ENCODE results near the gene SCML2. TPM values are rescaled to one million over a fixed set of nuclear protein-coding genes. Genes with fewer than 3 reads are reported as not detected.

Gene SCML2
- total and polyA plus RNA-seq, 2 of the 13 experiments (the other 11 are each of a cell fraction or from before 2014, with no cell fraction given) = 5.1 to 7.6 TPM

DNA sequence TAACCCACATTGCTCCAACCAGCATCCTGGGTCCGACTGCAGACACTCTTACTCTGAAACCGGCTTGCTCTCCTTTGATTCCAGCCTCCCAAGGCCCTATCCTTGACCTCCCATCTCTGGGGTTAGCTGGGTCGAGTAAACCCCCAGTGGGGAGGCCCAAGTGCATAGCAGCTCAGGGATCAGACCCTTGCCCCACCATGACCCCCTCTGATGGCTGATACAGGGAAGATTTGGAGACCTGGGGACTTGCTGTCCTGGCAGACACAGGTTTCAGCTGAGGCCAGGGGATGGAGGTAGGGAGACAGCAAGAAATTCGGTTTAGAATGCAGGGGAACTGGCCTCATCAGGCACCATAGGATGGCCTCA, 47.3 kb upstream of the SCML2 start (continued):
- TF ChIP-seq, protein P1, sequence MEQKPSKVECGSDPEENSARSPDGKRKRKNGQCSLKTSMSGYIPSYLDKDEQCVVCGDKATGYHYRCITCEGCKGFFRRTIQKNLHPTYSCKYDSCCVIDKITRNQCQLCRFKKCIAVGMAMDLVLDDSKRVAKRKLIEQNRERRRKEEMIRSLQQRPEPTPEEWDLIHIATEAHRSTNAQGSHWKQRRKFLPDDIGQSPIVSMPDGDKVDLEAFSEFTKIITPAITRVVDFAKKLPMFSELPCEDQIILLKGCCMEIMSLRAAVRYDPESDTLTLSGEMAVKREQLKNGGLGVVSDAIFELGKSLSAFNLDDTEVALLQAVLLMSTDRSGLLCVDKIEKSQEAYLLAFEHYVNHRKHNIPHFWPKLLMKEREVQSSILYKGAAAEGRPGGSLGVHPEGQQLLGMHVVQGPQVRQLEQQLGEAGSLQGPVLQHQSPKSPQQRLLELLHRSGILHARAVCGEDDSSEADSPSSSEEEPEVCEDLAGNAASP (CRISPR knock-in tag; IDR thresholded peaks at IDR 0.05; ENCODE audit: borderline replicate concordance) = peak; percentile 56; the same call in 1 of the 2 replicates
- TF ChIP-seq ARNT2 (CRISPR knock-in tag; IDR thresholded peaks at IDR 0.05; ENCODE audit: low read depth) (no peak), NR2F6 (IDR thresholded peaks at IDR 0.05) (peak; percentile 87), NR2F6 (CRISPR knock-in tag; IDR thresholded peaks at IDR 0.05) (no peak), BHLHE40 (IDR thresholded peaks at IDR 0.05; ENCODE audit: low read length) (no peak), MTF2 (CRISPR knock-in tag; IDR thresholded peaks at IDR 0.05; ENCODE audit: borderline replicate concordance) (no peak), RBAK (CRISPR knock-in tag; IDR thresholded peaks at IDR 0.05) (no peak), ZKSCAN8 (CRISPR knock-in tag; IDR thresholded peaks at IDR 0.05; ENCODE audit: borderline replicate concordance) (no peak), ARNTL (CRISPR knock-in tag; IDR thresholded peaks at IDR 0.05) (no peak), ZNF747 (CRISPR knock-in tag; IDR thresholded peaks at IDR 0.05; ENCODE audit: borderline replicate concordance) (no peak), ZBTB7B (CRISPR knock-in tag; IDR thresholded peaks at IDR 0.05) (0 out of 2 replicates have a peak, but pooled peaks have one; percentile 42), ZBTB7A (CRISPR knock-in tag; IDR thresholded peaks at IDR 0.05) (peak; percentile 44; the same call in 1 of the 2 replicates), RBM39 (IDR thresholded peaks at IDR 0.05; ENCODE audit: low read depth, low read length, poor library complexity, severe bottlenecking) (no peak), HNF4A (CRISPR knock-in tag; IDR thresholded peaks at IDR 0.05) (peak; percentile 26), RFX5 (IDR thresholded peaks at IDR 0.05; ENCODE audit: low read depth, low read length) (no peak), GATA4 (IDR thresholded peaks at IDR 0.05; ENCODE audit: borderline replicate concordance, low read depth) (peak; percentile 17; the same call in 1 of the 2 replicates)
- TF ChIP-seq, protein P2, sequence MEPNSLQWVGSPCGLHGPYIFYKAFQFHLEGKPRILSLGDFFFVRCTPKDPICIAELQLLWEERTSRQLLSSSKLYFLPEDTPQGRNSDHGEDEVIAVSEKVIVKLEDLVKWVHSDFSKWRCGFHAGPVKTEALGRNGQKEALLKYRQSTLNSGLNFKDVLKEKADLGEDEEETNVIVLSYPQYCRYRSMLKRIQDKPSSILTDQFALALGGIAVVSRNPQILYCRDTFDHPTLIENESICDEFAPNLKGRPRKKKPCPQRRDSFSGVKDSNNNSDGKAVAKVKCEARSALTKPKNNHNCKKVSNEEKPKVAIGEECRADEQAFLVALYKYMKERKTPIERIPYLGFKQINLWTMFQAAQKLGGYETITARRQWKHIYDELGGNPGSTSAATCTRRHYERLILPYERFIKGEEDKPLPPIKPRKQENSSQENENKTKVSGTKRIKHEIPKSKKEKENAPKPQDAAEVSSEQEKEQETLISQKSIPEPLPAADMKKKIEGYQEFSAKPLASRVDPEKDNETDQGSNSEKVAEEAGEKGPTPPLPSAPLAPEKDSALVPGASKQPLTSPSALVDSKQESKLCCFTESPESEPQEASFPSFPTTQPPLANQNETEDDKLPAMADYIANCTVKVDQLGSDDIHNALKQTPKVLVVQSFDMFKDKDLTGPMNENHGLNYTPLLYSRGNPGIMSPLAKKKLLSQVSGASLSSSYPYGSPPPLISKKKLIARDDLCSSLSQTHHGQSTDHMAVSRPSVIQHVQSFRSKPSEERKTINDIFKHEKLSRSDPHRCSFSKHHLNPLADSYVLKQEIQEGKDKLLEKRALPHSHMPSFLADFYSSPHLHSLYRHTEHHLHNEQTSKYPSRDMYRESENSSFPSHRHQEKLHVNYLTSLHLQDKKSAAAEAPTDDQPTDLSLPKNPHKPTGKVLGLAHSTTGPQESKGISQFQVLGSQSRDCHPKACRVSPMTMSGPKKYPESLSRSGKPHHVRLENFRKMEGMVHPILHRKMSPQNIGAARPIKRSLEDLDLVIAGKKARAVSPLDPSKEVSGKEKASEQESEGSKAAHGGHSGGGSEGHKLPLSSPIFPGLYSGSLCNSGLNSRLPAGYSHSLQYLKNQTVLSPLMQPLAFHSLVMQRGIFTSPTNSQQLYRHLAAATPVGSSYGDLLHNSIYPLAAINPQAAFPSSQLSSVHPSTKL (CRISPR knock-in tag; IDR thresholded peaks at IDR 0.05) = 0 out of 2 replicates have a peak, but pooled peaks have one; percentile 1
- TF ChIP-seq, protein P3, sequence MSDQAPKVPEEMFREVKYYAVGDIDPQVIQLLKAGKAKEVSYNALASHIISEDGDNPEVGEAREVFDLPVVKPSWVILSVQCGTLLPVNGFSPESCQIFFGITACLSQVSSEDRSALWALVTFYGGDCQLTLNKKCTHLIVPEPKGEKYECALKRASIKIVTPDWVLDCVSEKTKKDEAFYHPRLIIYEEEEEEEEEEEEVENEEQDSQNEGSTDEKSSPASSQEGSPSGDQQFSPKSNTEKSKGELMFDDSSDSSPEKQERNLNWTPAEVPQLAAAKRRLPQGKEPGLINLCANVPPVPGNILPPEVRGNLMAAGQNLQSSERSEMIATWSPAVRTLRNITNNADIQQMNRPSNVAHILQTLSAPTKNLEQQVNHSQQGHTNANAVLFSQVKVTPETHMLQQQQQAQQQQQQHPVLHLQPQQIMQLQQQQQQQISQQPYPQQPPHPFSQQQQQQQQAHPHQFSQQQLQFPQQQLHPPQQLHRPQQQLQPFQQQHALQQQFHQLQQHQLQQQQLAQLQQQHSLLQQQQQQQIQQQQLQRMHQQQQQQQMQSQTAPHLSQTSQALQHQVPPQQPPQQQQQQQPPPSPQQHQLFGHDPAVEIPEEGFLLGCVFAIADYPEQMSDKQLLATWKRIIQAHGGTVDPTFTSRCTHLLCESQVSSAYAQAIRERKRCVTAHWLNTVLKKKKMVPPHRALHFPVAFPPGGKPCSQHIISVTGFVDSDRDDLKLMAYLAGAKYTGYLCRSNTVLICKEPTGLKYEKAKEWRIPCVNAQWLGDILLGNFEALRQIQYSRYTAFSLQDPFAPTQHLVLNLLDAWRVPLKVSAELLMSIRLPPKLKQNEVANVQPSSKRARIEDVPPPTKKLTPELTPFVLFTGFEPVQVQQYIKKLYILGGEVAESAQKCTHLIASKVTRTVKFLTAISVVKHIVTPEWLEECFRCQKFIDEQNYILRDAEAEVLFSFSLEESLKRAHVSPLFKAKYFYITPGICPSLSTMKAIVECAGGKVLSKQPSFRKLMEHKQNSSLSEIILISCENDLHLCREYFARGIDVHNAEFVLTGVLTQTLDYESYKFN (CRISPR knock-in tag; conservative IDR thresholded peaks at IDR 0.05) = peak; percentile 72
- TF ChIP-seq, protein P4, sequence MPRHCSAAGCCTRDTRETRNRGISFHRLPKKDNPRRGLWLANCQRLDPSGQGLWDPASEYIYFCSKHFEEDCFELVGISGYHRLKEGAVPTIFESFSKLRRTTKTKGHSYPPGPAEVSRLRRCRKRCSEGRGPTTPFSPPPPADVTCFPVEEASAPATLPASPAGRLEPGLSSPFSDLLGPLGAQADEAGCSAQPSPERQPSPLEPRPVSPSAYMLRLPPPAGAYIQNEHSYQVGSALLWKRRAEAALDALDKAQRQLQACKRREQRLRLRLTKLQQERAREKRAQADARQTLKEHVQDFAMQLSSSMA (CRISPR knock-in tag; IDR thresholded peaks at IDR 0.05) = no peak
- TF ChIP-seq, protein P5, sequence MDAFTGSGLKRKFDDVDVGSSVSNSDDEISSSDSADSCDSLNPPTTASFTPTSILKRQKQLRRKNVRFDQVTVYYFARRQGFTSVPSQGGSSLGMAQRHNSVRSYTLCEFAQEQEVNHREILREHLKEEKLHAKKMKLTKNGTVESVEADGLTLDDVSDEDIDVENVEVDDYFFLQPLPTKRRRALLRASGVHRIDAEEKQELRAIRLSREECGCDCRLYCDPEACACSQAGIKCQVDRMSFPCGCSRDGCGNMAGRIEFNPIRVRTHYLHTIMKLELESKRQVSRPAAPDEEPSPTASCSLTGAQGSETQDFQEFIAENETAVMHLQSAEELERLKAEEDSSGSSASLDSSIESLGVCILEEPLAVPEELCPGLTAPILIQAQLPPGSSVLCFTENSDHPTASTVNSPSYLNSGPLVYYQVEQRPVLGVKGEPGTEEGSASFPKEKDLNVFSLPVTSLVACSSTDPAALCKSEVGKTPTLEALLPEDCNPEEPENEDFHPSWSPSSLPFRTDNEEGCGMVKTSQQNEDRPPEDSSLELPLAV (CRISPR knock-in tag; conservative IDR thresholded peaks at IDR 0.05; ENCODE audit: low read depth) = no peak

Data from HepG2 (cell line).